ENCODE measurements around the gene SOBP. TPM values are rescaled to one million over a fixed set of nuclear protein-coding genes. Genes with fewer than 3 reads are reported as not detected.

Gene SOBP
- total and polyA plus RNA-seq, 2 donors (not counting 3 experiments of a cell fraction or from before 2014, with no cell fraction given) = 0.35 to 6.6 TPM

- FAIRE-seq (no peak), DNase-seq (ENCODE audit: low read depth, low spot score) (no peak)
- H3K27me3 ChIP-seq (ENCODE audit: control insufficient read depth in 2 of 2, insufficient read depth in 2 of 2, low read length in 2 of 2) = no peaks in the 10 kb centered on the region
- intact Hi-C loops (cut with micrococcal nuclease) = no loop called here
- POLR2A ChIA-PET = no interaction called here
- no peaks in the 10 kb centered on the region for H3K4me1 ChIP-seq (ENCODE audit: control insufficient read depth, extremely low read depth, insufficient read depth, low read length)
- no peaks in the 10 kb centered on the region for H3K79me2 ChIP-seq (ENCODE audit: control insufficient read depth, insufficient read depth, low read length)
- H3K4me3 ChIP-seq (replicated peaks in 1 of 3; ENCODE audit: insufficient read depth in 1 of 3, low read depth in 1 of 3, low read length in 3 of 3) = no peak overlapping the region
- TF ChIP-seq GATA2 (IDR thresholded peaks at IDR 0.05; ENCODE audit: insufficient read depth, insufficient read length, low read depth, low read length) (no peak), MAX (IDR thresholded peaks at IDR 0.05; ENCODE audit: insufficient read depth, insufficient read length) (no peak), MYC (IDR thresholded peaks at IDR 0.05; ENCODE audit: low read depth, low read length) (no peak), POLR2AphosphoS5 (IDR thresholded peaks at IDR 0.05; ENCODE audit: insufficient read depth, low read depth, low read length) (no peak), JUN (IDR thresholded peaks at IDR 0.05; ENCODE audit: borderline replicate concordance, insufficient read depth, insufficient read length, low read depth) (no peak), FOS (IDR thresholded peaks at IDR 0.05; ENCODE audit: borderline replicate concordance, insufficient read depth, low read length) (no peak), POLR2A (IDR thresholded peaks at IDR 0.05; ENCODE audit: low read depth, low read length) (no peak), EZH2 (IDR thresholded peaks at IDR 0.05; ENCODE audit: borderline replicate concordance, low read depth, low read length, severe bottlenecking) (no peak), CTCF (IDR thresholded peaks at IDR 0.05; ENCODE audit: extremely low read depth in 1 of 2, insufficient read depth in 1 of 2, low read depth in 1 of 2, low read length in 2 of 2) (no peak)
- H2AFZ ChIP-seq (ENCODE audit: low read depth, low read length) = no peak overlapping the region
- dilution Hi-C loops (cut with MboI; ENCODE audit: extremely low pct_ligation_motif_present, low sequenced_read_pairs) = no loop called here
- no peaks in the 10 kb centered on the region for H3K36me3 ChIP-seq (ENCODE audit: control insufficient read depth in 2 of 2, extremely low read depth in 1 of 2, insufficient read depth in 2 of 2, low read length in 2 of 2)
- H4K20me1 ChIP-seq (replicated peaks; ENCODE audit: control insufficient read depth, extremely low read depth, insufficient read depth, low read length) = no peaks in the 10 kb centered on the region
- no peaks in the 10 kb centered on the region for H3K9me3 ChIP-seq (replicated peaks; ENCODE audit: control insufficient read depth, insufficient read depth, low read length)
- CTCF ChIA-PET = no interaction called here
- H3K9ac ChIP-seq (replicated peaks; ENCODE audit: extremely low read depth, insufficient read depth, low read length) = no peak overlapping the region
- H3K4me2 ChIP-seq (ENCODE audit: insufficient read depth, low read length) = no peak overlapping the region
- no TSS peak for BruUV-seq (replicated peaks)
- H3K9me1 ChIP-seq (replicated peaks; ENCODE audit: control insufficient read depth, extremely low read depth, insufficient read depth, low read length) = no peaks in the 10 kb centered on the region
- H3K27ac ChIP-seq (ENCODE audit: insufficient read depth, low read depth, low read length) = no peak overlapping the region
These were observed 16.2 kb downstream of the SOBP start for GRCh38 chr6:107506145-107506544.
